HG03135 (cell line): ENCODE measurements around the gene C1orf198.
A peak's percentile ranks its signal among the peaks of the same experiment; 100 is the strongest.

Experiments
- ATAC-seq: cut with Tn5 transposase; IDR thresholded peaks from one replicate; pipeline ENCODE4 v1.9.1; 2021; ENCODE audit warnings: mild to moderate bottlenecking, moderate library complexity; ENCODE audit not compliant: unreplicated experiment

The C1orf198 gene, protein sequence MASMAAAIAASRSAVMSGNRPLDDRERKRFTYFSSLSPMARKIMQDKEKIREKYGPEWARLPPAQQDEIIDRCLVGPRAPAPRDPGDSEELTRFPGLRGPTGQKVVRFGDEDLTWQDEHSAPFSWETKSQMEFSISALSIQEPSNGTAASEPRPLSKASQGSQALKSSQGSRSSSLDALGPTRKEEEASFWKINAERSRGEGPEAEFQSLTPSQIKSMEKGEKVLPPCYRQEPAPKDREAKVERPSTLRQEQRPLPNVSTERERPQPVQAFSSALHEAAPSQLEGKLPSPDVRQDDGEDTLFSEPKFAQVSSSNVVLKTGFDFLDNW

DNA sequence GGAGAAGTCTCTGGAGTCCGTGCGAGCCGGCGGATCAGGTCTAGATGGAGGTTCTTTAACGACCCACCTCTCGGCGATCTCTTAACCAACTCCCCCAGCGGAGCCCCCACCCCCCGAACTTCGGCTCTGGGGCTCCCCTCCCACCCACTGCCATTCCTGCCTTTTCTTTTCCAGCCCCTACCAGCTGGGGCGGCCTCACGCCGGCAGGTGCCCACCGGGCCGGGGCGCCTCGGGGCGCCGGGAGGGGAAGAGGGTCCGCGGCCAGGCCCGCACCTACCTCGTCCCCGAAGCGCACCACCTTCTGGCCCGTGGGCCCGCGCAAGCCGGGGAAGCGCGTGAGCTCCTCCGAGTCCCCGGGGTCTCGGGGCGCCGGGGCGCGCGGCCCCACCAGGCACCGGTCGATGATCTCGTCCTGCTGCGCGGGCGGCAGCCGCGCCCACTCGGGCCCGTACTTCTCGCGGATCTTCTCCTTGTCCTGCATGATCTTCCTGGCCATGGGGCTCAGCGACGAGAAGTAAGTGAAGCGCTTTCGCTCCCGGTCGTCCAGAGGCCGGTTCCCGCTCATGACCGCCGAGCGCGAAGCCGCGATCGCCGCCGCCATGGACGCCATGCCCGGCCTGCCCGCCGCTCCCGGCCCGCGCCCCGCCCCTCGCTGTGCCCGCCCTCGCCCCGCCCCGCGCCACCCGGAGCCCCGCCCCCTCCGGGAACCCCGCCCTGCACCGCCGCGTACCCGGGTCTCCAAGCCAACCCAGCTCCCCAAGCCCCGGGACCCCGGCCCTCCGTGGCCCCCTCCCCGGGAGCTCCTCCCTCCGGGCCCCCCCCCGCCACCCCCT lies at the start of gene C1orf198:
Gene C1orf198, minus strand, starts transcription at position 619 of the 833 bp plus-strand sequence. Its CDS starts 9 bp downstream, at position 610.
- ATAC-seq: peak; percentile 77

GRCh38 chr1:230917284-230918135 lies 49.2 kb upstream of the C1orf198 start:
- ATAC-seq: no peak

GRCh38 chr1:230916587-230917283 lies 48.4 kb upstream of the C1orf198 start:
- no peak for ATAC-seq

- ATAC-seq: no peak
These were observed 46.8 kb upstream of the C1orf198 start for GRCh38 chr1:230915078-230915477.

DNA sequence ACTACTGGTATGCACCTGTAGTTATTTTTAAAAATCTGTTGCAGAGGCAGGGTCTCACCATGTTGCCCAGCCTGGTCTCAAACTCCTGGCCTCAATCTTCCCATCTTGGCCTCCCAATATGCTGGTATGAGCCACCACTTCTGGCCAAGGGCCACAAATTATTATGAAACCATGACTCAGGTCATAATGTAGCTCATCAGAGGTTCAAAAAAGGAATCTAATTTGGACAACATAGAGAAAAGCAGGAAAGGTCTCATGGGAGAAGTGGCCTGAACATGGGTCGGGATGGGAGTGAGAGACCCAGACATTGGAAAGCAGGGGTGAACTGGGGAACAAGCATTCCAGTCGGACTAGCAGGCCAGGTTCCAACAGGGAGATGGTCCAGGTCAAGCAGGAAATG lies 45.2 kb upstream of the C1orf198 start:
- no peak for ATAC-seq

- ATAC-seq: no peak
These were observed 42.4 kb upstream of the C1orf198 start for GRCh38 chr1:230910755-230911117.

- ATAC-seq: no peak
These were observed 41.8 kb upstream of the C1orf198 start for GRCh38 chr1:230909974-230910754.

- ATAC-seq: no peak
These were observed 39.3 kb upstream of the C1orf198 start for GRCh38 chr1:230907472-230908205.

DNA sequence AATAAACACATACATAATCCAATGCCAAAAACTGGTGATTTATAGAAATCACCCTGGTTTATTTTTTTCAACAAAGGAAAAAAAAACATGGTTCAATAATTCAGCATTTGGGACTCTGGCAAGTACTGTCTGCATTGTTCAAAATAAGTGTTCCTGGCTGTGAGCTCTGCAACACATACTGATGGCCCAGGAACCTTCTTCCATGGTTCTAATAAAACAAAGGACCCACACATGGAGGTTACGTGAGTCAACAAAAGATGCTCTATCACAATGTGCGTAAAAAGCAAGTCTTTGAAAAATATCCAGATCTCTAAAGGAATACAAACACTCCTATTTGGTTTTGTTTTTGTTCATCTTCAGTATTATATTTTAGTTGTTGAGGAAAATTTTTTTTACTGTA lies 37.9 kb upstream of the C1orf198 start:
- no peak for ATAC-seq

DNA sequence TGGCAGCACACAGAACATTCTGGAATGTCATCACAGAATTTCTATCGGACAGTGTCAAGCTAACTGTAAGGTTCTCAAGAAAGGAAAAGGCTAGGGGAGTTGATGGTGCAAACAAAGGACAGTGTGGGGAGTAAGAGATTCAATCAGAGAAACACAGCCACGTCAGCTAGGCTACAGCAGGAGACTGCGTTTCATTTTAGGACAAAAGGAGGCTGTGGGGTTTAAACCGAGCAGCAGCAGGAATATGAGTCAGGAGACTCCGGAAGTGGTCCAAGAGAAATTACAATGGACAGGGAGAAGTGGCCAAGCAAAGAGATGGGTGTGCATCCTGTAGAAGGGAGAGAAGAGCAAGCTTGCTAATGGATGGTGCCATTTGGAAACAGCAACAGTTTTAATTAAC lies 37.4 kb upstream of the C1orf198 start:
- ATAC-seq: no peak

- ATAC-seq: no peak
These were observed 34.1 kb upstream of the C1orf198 start for GRCh38 chr1:230902349-230902923.

GRCh38 chr1:230901671-230902070 lies 33.4 kb upstream of the C1orf198 start:
- ATAC-seq: no peak

DNA sequence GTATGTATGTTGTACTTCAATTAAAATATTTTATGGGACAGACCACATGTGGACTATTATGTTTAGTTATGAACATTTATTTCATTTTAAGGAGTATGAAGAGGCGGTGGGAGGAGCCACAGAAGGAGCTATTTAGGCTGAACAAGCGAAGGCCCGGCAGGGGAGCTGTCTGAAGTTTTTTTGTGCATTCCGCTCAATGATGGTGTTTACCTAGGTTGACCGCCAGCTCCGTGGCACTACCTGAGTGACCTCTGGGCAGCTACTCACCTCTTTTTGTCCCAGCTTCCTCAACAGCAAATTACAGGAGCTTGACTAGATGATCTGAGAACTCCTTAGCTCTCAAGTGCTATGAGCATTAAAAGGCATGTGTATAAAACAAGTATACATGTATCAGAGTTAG lies 32.7 kb upstream of the C1orf198 start:
- ATAC-seq: no peak

GRCh38 chr1:230899841-230900251 lies 31.5 kb upstream of the C1orf198 start:
- ATAC-seq: no peak

DNA sequence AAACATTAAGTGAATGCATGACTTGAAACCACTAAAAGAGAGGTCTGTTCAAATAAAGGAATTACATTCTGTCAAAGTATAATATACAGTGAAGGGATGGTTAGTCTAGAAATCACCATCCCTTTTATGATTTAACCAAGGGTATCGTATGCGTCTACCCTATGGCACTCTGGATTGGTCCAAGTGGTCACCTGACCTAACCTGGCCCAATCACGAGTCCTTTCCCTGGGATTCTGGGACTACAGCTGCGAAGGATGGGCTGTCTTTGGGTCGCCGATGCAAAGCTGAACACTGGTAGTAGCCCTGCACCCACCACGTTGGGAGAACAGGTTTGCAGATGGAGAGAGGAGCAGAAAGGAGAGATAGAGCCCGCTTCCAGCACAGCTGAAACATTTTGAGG lies 30.4 kb upstream of the C1orf198 start:
- ATAC-seq: no peak

DNA sequence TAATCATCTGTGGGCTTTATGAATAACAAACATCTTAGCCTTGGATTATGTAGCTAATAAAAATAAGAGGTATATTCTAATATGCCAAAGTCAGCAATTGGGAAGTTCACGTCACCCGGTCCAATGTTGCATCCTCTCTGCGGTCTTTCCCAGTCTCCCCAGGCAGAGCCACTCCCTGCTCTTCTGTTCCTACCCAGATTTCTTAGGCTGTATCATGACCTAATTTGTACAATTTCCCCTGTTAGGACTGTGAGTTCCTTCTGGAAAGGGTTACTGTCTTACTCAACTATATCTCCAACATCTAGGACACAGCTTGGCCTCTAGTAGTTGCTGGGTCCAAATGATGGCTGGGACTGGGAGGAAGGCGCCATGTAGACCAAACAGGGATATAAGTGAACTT lies 29.8 kb upstream of the C1orf198 start:
- no peak for ATAC-seq

DNA sequence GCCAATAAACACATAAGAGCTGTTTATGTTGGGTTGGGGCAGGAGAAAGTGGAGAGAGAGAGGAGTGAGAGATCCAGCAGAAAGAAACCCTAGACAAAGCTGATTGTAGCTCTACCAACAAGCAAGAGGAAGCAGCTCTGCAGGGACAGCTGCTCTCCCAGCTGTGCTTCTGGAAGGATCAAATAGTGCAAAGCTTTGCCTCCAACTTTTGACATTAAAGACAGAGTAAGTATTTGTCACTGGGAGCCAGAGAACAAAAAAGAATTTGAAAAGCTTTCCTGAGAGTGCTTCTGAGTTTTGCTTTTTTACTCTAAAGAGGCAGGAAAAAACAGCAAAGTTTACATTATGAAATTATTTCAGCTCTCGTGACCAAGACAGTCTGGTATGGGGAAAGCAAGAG lies 28.5 kb upstream of the C1orf198 start:
- no peak for ATAC-seq

- ATAC-seq: no peak
These were observed 27.1 kb upstream of the C1orf198 start for GRCh38 chr1:230895452-230895851.

DNA sequence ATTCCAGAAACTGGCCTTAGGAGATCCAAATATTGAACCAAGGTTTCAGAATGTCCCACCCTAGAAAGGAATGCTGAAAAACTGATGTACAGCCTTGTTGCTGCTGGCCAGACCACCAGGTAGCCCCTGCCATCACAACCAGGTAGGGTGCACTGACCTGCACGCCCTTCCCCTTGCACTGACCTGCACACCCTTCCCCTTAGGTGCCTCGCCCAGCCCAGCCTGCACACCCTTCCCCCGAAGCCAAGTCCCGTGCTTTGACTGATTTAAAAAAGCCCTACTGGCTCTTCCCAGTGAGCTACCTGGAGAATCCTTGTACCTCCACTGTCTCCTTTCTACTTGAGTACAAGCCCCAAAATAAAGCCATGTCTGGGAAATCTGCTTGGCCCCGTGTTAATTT lies 26.3 kb upstream of the C1orf198 start:
- ATAC-seq: no peak
